AG04449 (cell line): ENCODE results near the gene BBLN.
"Not testable (repeated sequence)": the region's sequence is repeated elsewhere in the genome, so short reads cannot be mapped to it uniquely, and the experiment has no call there.

Experiments
- CTCF ChIA-PET: fragments of 350-600 bp; formaldehyde crosslinking; extraction: SDS; loops from one replicate; lab custom pipeline; 2021; ENCODE audit warnings: antibody characterized with exemption; lab: Yijun Ruan, JAX
- POLR2A ChIA-PET: fragments of 400-600, 350-600 bp; formaldehyde crosslinking; extraction: SDS; loops from one replicate; lab custom pipeline; 2020; ENCODE audit warnings: antibody characterized with exemption, inconsistent platforms; lab: Yijun Ruan, JAX
- DNase-seq: peaks from one replicate; pipeline ENCODE4 v3.0.0-alpha.2; 2010; ENCODE audit warnings: low read depth, low spot score
- H3K4me3 ChIP-seq: 2 replicates; pipeline ENCODE4 v1.5.1; 2011; ENCODE audit warnings: low read depth, mild to moderate bottlenecking, control low read depth, low read length
- TF ChIP-seq, protein P1 (sequence below): IDR thresholded peaks from one replicate; pipeline ENCODE4 v1.5.1; 2011; ENCODE audit warnings: mild to moderate bottlenecking, moderate library complexity, low read length, control low read depth, inconsistent platforms; ENCODE audit not compliant: insufficient read depth; ENCODE audit errors: missing control alignments

The BBLN gene

DNA sequence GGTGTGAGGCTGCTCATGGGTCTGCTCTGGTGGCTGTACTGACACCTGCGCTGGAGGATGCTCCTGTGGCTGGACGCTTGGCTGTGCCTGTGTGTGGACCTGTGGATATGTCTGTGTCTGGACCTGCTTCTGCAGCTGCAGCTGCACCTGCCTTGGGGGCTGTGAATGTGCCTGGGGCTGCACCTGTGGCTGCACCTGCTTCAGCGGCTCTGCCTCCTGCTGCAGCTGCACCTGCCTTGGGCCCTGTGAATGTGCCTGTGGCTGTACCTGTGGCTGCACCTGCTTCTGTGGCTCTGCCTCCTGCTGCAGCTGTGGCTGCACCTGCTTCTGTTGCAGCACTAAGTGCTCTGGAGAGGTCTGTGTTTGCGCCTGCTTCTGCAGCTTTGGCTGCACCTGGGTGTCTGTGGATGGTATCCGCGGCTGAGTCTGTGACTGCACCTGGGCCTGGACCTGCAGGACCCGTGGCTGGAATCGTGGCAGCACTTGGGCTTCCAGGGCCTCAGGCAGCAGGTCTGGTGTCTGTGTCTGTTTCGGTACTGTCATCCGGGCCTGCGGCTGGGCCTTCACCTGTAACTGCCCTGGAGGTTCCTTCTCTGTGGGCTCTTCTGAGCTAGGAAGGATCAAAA is 18.9 kb downstream of the BBLN start:
- POLR2A ChIA-PET = no interaction called here
- DNase-seq = no peak
- TF ChIP-seq, protein P1, sequence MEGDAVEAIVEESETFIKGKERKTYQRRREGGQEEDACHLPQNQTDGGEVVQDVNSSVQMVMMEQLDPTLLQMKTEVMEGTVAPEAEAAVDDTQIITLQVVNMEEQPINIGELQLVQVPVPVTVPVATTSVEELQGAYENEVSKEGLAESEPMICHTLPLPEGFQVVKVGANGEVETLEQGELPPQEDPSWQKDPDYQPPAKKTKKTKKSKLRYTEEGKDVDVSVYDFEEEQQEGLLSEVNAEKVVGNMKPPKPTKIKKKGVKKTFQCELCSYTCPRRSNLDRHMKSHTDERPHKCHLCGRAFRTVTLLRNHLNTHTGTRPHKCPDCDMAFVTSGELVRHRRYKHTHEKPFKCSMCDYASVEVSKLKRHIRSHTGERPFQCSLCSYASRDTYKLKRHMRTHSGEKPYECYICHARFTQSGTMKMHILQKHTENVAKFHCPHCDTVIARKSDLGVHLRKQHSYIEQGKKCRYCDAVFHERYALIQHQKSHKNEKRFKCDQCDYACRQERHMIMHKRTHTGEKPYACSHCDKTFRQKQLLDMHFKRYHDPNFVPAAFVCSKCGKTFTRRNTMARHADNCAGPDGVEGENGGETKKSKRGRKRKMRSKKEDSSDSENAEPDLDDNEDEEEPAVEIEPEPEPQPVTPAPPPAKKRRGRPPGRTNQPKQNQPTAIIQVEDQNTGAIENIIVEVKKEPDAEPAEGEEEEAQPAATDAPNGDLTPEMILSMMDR = no peak
- H3K4me3 ChIP-seq = no peak overlapping the region
- CTCF ChIA-PET = interaction anchor here (0.6 kb wide), 1 partner anchor 12 kb away, joined by 4 read pairs; no protein-coding TSS in a partner anchor

DNA sequence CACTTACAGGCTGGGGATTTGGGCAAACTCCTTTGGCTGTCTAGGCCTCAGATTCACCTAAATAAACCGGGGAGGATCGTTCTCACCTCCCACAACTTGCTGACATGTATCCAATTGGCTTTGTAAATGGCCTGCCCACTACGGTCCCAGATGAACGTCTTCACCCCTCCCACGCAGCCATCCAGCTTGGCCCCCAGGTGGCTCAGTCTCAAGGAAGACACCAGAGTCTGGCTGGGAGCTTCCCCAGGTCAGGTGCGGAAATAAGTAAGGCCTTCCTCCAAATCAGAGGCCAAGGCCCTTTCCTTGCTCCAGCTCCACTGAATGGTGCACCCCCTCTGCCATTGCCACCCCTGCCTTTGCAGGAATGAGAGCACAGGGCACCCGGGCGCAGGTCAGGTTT is 19.9 kb downstream of the BBLN start:
- TF ChIP-seq, protein P1 = no peak
- CTCF ChIA-PET = interaction anchor here (0.7 to 1.2 kb wide), 2 partner anchors 15 to 18 kb away, joined by 3 to 4 read pairs; no protein-coding TSS in a partner anchor
- DNase-seq = no peak
- no peak overlapping the region for H3K4me3 ChIP-seq
- POLR2A ChIA-PET = no interaction called here

DNA sequence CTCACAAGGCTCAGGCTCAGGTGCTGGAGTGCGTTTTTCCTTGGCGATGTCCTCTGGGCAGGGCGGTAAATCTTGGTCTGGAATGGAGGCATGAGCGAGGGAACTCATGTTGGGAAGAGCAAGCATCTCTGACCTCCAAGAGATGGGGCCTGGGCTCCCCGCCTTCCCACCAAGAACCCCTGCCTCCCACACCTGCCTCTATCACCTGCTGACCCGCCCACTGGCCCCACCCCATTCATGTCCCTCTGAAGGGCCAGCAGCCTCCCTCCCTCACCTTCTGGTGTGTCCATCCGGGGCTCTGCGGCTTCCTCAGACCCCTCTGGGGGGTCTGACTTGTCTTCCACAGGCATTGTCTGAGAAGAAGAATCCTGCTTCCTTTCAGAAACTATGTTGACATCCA is 20.4 kb downstream of the BBLN start:
- ChIA-PET CTCF (interaction anchor here (0.7 to 1.2 kb wide), 3 partner anchors 10 to 19 kb away, joined by 3 to 7 read pairs (median 4); partner anchors contain the start of gene CIZ1), POLR2A (no interaction called here)
- no peak overlapping the region for H3K4me3 ChIP-seq
- no peak for DNase-seq
- TF ChIP-seq, protein P1 = no peak

DNA sequence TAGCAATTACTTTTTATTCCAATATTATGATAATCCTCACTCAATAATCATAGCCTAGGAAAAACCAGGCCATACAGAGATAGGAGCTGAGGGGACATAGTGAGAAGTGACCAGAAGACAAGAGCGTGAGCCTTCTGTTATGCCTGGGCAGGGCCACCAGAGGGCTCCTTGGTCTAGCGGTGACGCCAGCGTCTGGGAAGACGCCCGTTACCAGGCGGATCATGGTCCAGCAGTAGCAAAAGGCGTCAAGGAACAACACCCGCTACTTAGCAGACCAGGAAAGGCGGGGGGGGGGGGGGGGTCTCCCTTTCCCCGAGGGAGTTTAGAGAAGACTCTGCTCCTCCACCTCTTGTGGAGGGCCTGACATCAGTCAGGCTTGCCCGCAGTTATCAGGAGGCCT is 21.4 kb downstream of the BBLN start:
- TF ChIP-seq, protein P1 = peak; percentile 43
- POLR2A ChIA-PET, DNase-seq, H3K4me3 ChIP-seq: not testable (repeated sequence)
- CTCF ChIA-PET = interaction anchor here (0.7 to 2.8 kb wide), 3 partner anchors 9 to 85 kb away, joined by 3 to 14 read pairs (median 7); partner anchors contain the start of gene CIZ1

DNA sequence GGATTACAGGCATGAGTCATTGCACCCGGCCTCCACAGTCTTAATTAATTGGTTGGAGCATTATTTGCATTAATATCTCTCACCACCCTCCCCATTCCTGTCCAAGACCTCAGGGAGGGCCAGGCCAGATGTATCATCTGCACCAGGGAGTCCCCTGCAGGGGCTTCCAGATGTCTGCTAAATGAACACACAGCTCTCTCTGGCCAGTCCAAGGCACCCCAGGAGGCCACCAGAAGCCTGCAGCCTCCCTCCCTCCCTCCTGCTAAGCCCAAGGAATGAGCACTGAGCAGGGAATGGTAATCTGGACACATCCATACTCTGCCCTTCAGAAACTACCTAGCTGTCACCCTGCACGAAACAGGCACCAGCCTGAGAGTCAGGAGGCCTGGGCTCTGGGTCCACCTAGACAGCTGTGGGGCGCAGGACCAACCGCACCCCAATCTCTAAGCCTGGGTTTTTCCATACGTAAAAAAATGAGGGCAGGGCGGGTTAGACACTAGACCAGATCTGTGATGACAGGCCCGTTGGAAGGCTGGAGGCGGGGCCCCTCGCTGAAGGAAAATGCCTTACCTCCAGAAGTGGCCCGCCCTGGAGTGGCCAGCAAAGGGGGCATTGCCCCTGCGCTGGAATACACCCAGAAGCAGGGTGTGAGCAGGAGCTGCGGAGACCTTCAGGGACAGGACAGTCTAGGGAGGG is 23.0 kb downstream of the BBLN start:
- H3K4me3 ChIP-seq = no peak overlapping the region
- TF ChIP-seq, protein P1 = no peak
- ChIA-PET POLR2A (interaction anchor here (0.5 kb wide), 1 partner anchor 466 kb away, joined by 3 read pairs; no protein-coding TSS in a partner anchor), CTCF (interaction anchor here (0.7 to 2.8 kb wide), 13 partner anchors 8 to 58 kb away, joined by 3 to 14 read pairs (median 6); partner anchors contain the start of genes CIZ1 and DNM1)
- DNase-seq = no peak
